Dendritic cell treated with granulocyte-macrophage colony-stimulating factor and Interleukin-4, amounts not matched to agents 40 ng/mL and 50 ng/mL, for 4 days (primary cell): ENCODE measurements around the gene TECRL.

Source experiments
- H3K27ac Mint-ChIP-seq: one replicate; pipeline ENCODE4 v1.8.0; 2022; ENCODE audit warnings: mild to moderate bottlenecking, mixed read lengths
- H3K27me3 Mint-ChIP-seq: one replicate; pipeline ENCODE4 v1.8.0; 2022; ENCODE audit warnings: mild to moderate bottlenecking, mixed read lengths
- H3K36me3 Mint-ChIP-seq: one replicate; pipeline ENCODE4 v1.8.0; 2022; ENCODE audit warnings: low read depth, mixed read lengths
- H3K4me1 Mint-ChIP-seq: one replicate; pipeline ENCODE4 v1.8.0; 2022; ENCODE audit warnings: low read depth, mixed read lengths
- H3K4me3 Mint-ChIP-seq: one replicate; pipeline ENCODE4 v1.8.0; 2022; ENCODE audit warnings: mild to moderate bottlenecking, moderate library complexity, mixed read lengths
- H3K9me3 Mint-ChIP-seq: one replicate; pipeline ENCODE4 v1.8.0; 2022; ENCODE audit warnings: mixed read lengths
- intact Hi-C: fragments of 100-400 bp; cut with micrococcal nuclease; formaldehyde crosslinking; loops from one replicate; pipeline ENCODE4 v1.15.0; 2022

TECRL gene

DNA sequence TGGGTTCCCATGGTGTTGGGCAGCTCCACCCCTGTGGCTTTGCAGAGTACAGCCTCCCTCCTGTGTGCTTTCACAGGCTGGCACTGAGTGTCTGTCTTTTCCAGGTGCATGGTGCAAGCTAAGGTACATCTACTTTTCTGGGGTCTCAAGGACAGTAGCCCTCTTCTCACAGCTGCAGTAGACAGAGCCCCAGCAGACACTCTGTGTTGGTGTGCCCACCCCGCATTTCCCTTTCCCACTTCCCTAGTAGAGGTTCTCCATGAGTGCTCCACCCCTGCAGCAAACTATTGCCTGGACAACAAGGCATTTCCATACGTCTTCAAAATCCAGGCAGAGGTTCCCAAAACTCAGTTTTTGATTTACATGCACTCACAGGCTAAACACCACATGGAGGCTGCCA lies 143.0 kb downstream of the TECRL start:
- H3K36me3 Mint-ChIP-seq: no peaks in the 10 kb centered on the region
- no peak overlapping the region for H3K4me3 Mint-ChIP-seq
- no peaks in the 10 kb centered on the region for H3K27me3 Mint-ChIP-seq
- H3K4me1 Mint-ChIP-seq: no peaks in the 10 kb centered on the region
- H3K9me3 Mint-ChIP-seq: peaks cover 30% of the 10 kb centered on the region
- intact Hi-C loops: no loop called here
- no peak overlapping the region for H3K27ac Mint-ChIP-seq

- intact Hi-C loops: no loop called here
- H3K4me1 Mint-ChIP-seq: no peaks in the 10 kb centered on the region
- peaks cover 16% of the 10 kb centered on the region for H3K9me3 Mint-ChIP-seq
- H3K27me3 Mint-ChIP-seq: no peaks in the 10 kb centered on the region
- H3K27ac Mint-ChIP-seq: no peak overlapping the region
- no peak overlapping the region for H3K4me3 Mint-ChIP-seq
- no peaks in the 10 kb centered on the region for H3K36me3 Mint-ChIP-seq
These were observed 157.5 kb downstream of the TECRL start for GRCh38 chr4:64251781-64252180.

GRCh38 chr4:64250488-64250887 lies 158.8 kb downstream of the TECRL start:
- intact Hi-C loops: no loop called here
- H3K4me1 Mint-ChIP-seq: no peaks in the 10 kb centered on the region
- H3K27ac Mint-ChIP-seq: no peak overlapping the region
- no peaks in the 10 kb centered on the region for H3K27me3 Mint-ChIP-seq
- peaks cover 16% of the 10 kb centered on the region for H3K9me3 Mint-ChIP-seq
- H3K36me3 Mint-ChIP-seq: no peaks in the 10 kb centered on the region
- no peak overlapping the region for H3K4me3 Mint-ChIP-seq

DNA sequence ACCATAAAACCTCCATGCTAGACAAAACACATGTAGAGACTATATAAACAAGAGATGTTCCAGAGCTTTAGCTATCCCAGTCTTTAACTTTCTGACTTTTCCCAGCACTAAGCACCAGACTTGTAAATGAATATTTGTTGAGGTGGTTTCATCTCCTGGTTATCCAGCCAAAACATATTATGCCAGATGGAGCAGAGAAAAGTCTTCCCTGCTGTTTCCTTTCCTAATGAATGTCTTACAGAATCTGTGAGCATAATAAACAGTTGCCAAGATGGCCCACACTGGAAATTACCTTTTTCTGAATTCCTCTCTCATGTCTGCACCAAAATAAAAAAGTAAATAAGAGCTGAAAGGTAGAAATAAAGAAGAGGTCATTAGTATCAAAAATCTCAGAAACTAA lies 159.2 kb downstream of the TECRL start:
- H3K4me3 Mint-ChIP-seq: no peak overlapping the region
- H3K27me3 Mint-ChIP-seq: no peaks in the 10 kb centered on the region
- no peak overlapping the region for H3K27ac Mint-ChIP-seq
- intact Hi-C loops: no loop called here
- H3K9me3 Mint-ChIP-seq: peaks cover 16% of the 10 kb centered on the region
- H3K4me1 Mint-ChIP-seq: no peaks in the 10 kb centered on the region
- H3K36me3 Mint-ChIP-seq: no peaks in the 10 kb centered on the region

- H3K9me3 Mint-ChIP-seq: peaks cover 16% of the 10 kb centered on the region
- intact Hi-C loops: no loop called here
- H3K4me1 Mint-ChIP-seq: no peaks in the 10 kb centered on the region
- no peaks in the 10 kb centered on the region for H3K36me3 Mint-ChIP-seq
- no peak overlapping the region for H3K27ac Mint-ChIP-seq
- H3K4me3 Mint-ChIP-seq: no peak overlapping the region
- H3K27me3 Mint-ChIP-seq: no peaks in the 10 kb centered on the region
These were observed 161.1 kb downstream of the TECRL start for GRCh38 chr4:64248186-64248585.

GRCh38 chr4:64230709-64231310 lies 178.4 kb downstream of the TECRL start:
- Mint-ChIP-seq H3K27me3 (no peaks in the 10 kb centered on the region), H3K4me3 (no peak overlapping the region), H3K4me1 (no peaks in the 10 kb centered on the region), H3K9me3 (peaks cover 61% of the 10 kb centered on the region), H3K27ac (no peak overlapping the region), H3K36me3 (no peaks in the 10 kb centered on the region)
- intact Hi-C loops: no loop called here
